Natural killer cell treated with Interleukin-12 subunit alpha and Interleukin-12 subunit beta and Interleukin-15 and Interleukin-18, amount 100 ng/mL, for 72 hours (primary cell): ENCODE data around the gene ITCH. TPM values are rescaled to one million over a fixed set of nuclear protein-coding genes. Genes with fewer than 3 reads are reported as not detected.
"Not testable (repeated sequence)": the region's sequence is repeated elsewhere in the genome, so short reads cannot be mapped to it uniquely, and the experiment has no call there.

Experiments used
- ATAC-seq, 2 donors: fragments of 150-1000 bp; cut with Tn5 transposase in 1 of 2; sonication (Bioruptor Pico), chemical (Tn5 transposase) in 1 of 2; 2 replicates each; pipeline ENCODE4 v1.10.0; 2021
- DNase-seq: peaks from one replicate; pipeline ENCODE4 v3.0.0; 2022; ENCODE audit warnings: low spot score
- H3K27ac Mint-ChIP-seq, 2 donors: 1 replicate in 1 of 2; 2 replicates in 1 of 2; pipeline ENCODE4 v1.8.0; 2022; ENCODE audit warnings: mixed read lengths in 2 of 2, mild to moderate bottlenecking in 1 of 2, moderate library complexity in 1 of 2
- H3K27me3 Mint-ChIP-seq, 2 donors: 1 replicate in 1 of 2; 2 replicates in 1 of 2; pipeline ENCODE4 v1.8.0; 2022; ENCODE audit warnings: mixed read lengths in 2 of 2
- H3K36me3 Mint-ChIP-seq: one replicate; pipeline ENCODE4 v1.8.0; 2022; ENCODE audit warnings: mixed read lengths
- H3K4me1 Mint-ChIP-seq, 2 donors: 1 replicate in 1 of 2; 2 replicates in 1 of 2; pipeline ENCODE4 v1.8.0; 2022; ENCODE audit warnings: low read depth in 2 of 2, mixed read lengths in 2 of 2, mild to moderate bottlenecking in 1 of 2
- H3K4me3 Mint-ChIP-seq: one replicate; pipeline ENCODE4 v1.8.0; 2022; ENCODE audit warnings: mixed read lengths
- H3K9me3 Mint-ChIP-seq: 2 replicates; pipeline ENCODE4 v1.8.0; 2022; ENCODE audit warnings: mixed read lengths
- total RNA-seq, 2 donors: library from RNA; stranded (reverse); gene quantifications; one replicate each; pipeline ENCODE4 v1.2.3, GENCODE V29; 2022

ITCH gene
- total RNA-seq, 2 donors from 2014 or later = 79.5 to 83.6 TPM

DNA sequence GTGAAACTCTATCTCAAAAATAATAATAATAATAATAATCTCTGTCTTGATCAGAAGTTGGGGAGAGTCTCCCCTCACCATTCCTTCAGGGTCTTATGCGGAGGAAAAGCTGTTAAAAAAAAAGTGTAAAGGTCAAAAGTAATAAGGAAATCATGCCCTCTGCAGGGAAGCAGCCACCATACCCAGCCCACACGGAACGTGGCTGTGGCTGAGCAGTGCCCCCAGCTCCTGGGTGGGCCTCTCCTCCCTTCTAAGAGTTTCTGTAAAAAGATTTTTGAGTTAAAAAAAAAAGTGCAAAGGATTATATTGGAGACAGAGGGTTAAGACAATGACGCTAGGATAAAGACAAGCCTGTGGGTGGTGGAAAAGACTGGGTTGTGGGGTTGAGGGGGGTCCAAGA, 29.3 kb upstream of the ITCH start:
- Mint-ChIP-seq H3K36me3 (no peaks in the 10 kb centered on the region), H3K9me3 (no peaks in the 10 kb centered on the region), H3K4me3 (no peak overlapping the region), H3K27ac (no peak overlapping the region), H3K27me3 (no peaks in the 10 kb centered on the region), H3K4me1 (peaks cover 19% of the 10 kb centered on the region in 2 donors)
- no peak for DNase-seq
- no peak for ATAC-seq

DNA sequence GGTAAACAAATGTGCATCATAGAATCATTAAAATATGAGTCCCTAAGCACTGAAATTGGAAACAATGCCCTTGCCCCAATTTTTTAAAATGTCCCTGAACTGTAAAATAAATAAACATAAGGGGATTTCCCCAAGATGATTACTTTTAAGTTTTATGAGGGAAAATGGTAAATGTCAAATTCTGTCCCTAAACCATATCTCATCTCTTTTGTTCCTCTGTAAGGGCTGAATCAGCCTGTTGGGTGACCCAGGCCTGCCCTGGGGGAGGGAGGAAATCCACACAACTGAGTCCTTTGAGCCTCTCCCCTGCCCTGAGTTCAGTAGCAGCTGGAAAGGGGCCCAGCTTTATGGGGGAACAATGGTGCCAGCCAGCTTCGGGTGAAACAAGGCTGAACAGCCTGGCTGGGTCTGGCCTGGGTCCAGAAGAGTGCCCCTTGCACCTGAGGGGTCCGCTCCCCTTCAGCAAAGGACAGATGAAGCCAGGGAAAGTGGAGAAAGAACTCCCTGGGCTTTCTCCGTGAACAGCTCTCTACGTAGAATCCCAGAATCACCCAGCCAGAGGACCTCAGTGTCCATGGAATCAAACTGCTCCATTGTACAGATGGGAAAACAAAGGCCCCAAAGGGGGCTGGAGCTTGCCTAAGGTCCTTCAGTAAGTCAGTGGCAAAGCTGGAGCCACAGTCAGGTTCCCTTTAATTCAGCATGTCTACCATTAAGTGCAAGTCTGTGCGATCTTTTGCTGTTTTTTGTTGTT, 28.2 kb upstream of the ITCH start:
- H3K4me3 Mint-ChIP-seq = no peak overlapping the region
- H3K36me3 Mint-ChIP-seq = no peaks in the 10 kb centered on the region
- H3K4me1 Mint-ChIP-seq = peaks cover 20% of the 10 kb centered on the region in 2 donors
- no peaks in the 10 kb centered on the region for H3K27me3 Mint-ChIP-seq
- H3K27ac Mint-ChIP-seq = peak overlapping the region in 1 of 2 donors; percentile 4
- H3K9me3 Mint-ChIP-seq = no peaks in the 10 kb centered on the region
- no peak for ATAC-seq
- no peak for DNase-seq

DNA sequence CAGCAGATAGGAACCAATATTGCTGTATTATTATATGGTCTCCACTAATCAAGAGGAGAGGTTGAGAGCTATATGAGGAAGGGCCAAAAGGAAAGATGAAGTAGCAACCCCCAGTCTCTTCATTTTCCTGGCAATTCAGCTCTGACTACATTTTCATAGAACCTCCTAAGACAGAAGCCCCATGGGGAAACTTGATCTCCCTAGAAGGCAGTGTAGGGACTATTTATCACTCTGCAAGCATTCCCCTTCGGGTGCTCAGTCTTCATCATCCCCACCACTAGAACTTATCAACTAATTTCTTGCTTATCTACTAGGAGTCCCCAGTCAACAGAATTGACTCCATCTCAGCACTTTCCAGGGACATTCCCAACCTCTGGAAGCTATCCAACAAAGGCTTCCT, 25.5 kb upstream of the ITCH start:
- H3K4me1 Mint-ChIP-seq = peaks cover 24% of the 10 kb centered on the region in 2 donors
- no peaks in the 10 kb centered on the region for H3K27me3 Mint-ChIP-seq
- no peaks in the 10 kb centered on the region for H3K36me3 Mint-ChIP-seq
- H3K9me3 Mint-ChIP-seq = no peaks in the 10 kb centered on the region
- H3K4me3 Mint-ChIP-seq = peak overlapping the region; percentile 70
- no peak for ATAC-seq
- no peak for DNase-seq
- H3K27ac Mint-ChIP-seq = peak overlapping the region in 1 of 2 donors; percentile 60

DNA sequence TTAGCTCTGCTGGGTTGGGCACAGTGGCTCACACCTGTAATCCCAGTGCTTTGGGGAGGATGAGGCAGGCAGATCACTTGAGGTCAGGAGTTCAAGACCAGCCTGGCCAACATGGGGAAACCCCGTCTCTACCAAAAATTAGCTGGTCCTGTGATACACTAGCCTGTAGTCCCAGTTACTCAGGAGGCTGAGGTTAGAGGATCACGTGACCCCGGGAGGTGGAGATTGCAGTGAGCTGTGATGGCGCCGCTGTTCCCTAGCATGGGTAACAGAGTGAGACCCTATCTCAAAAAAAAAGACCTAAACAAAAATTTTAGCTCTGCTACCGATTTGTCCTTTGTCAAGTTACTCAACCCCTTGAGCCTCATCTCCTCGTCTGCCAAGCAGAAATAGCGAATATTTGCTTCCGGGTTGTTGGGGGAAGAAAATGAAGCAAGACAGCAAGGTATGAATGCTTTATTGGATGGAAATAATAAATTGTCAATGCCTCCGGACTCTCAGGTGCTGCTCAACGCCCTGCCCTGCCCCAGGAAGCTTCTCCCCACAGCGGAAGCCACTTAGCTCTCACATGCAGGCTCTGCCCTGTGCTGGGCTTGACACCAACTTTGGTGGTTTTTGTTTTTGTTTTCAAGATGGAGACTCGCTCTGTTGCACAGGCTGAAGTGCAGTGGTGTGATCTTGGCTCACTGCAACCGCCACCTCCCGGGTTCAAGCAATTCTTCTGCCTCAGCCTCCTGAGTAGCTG, 24.9 kb upstream of the ITCH start:
- ATAC-seq = peak; percentile 78 to 79
- Mint-ChIP-seq H3K9me3 (no peaks in the 10 kb centered on the region), H3K4me1 (peaks cover 24% of the 10 kb centered on the region in 2 donors), H3K36me3 (no peaks in the 10 kb centered on the region), H3K27ac (peak overlapping the region; percentile 60 to 78), H3K27me3 (no peaks in the 10 kb centered on the region), H3K4me3 (peak overlapping the region; percentile 70)
- peak; percentile 64 for DNase-seq

DNA sequence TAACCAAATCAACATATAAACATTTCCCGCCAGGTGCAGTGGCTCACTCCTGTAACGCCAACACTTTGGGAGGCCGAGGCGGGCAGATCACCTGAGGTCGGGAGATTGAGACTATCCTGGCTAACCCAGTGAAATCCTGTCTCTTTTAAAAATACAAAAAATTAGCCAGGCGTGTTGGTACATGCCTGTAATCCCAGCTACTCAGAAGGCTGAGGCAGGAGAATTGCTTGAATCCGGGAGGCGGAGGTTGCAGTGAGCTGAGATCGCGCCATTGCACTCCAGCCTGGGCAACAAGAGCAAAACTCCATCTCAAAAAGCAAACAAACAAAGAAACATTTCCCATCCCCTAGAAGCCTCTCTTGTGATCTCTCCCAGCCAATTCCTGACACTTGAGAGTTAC, 22.3 kb upstream of the ITCH start:
- not testable (repeated sequence) for H3K27ac Mint-ChIP-seq, H3K36me3 Mint-ChIP-seq, H3K27me3 Mint-ChIP-seq, H3K9me3 Mint-ChIP-seq, H3K4me3 Mint-ChIP-seq, DNase-seq, ATAC-seq
- peaks cover 18 to 24% of the 10 kb centered on the region in 2 donors for H3K4me1 Mint-ChIP-seq

DNA sequence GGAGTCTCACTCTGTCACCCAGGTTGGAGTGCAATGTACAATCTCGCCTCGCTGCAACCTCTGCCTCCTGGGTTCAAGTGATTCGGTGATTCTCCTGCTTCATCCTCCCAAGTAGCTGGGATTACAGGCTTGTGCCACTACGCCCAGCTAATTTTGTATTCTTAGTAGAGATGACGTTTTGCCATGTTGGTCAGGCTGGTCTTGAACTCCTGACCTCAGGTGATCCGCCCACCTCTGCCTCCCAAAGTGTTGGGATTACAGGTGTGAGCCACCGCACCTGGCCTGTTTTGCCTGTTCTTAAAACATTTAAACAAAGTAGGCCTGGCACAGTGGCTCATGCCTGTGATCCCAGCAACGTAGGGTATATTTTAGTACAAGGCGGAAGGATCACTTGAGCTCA, 21.9 kb upstream of the ITCH start:
- not testable (repeated sequence) for H3K36me3 Mint-ChIP-seq, ATAC-seq, H3K27ac Mint-ChIP-seq, DNase-seq, H3K27me3 Mint-ChIP-seq, H3K9me3 Mint-ChIP-seq, H3K4me3 Mint-ChIP-seq
- peaks cover 15 to 20% of the 10 kb centered on the region in 2 donors for H3K4me1 Mint-ChIP-seq

DNA sequence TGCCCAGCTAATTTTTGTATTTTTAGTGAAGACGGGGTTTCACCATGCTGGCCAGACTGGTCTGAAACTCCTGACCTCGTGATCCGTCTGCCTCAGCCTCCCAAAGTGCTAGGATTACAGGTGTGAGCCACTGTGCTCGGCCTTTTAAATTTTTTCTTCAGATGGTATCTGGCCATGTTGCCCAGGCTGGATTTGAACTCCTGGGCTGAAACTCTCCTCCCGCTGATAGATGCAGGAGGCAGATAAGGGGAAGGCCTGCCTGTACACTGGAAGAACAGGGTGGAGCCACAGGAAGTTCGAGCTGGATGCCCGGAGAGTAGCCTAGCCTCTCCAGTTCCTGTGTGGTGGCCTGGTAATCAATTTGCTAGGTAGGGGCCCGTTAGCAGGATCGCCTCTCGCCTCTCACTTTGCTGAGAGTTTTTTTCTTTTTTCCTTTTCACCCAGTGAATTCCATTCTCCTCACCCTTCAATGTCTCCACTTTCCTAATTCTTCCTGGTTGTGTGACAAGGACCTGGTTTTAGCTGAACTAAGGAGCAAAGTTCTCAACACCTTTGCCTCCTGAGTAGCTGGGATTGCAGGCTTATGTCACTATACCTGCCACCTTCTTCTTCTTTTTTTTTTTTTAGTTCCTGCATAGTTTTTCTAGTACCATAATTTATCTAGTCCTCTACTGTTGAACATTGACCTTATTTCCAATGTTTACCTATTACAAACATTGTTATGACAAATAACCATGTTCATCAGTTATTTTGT, 19.4 kb upstream of the ITCH start:
- peaks cover 4 to 5% of the 10 kb centered on the region in 2 donors for H3K4me1 Mint-ChIP-seq
- ATAC-seq = no peak

DNA sequence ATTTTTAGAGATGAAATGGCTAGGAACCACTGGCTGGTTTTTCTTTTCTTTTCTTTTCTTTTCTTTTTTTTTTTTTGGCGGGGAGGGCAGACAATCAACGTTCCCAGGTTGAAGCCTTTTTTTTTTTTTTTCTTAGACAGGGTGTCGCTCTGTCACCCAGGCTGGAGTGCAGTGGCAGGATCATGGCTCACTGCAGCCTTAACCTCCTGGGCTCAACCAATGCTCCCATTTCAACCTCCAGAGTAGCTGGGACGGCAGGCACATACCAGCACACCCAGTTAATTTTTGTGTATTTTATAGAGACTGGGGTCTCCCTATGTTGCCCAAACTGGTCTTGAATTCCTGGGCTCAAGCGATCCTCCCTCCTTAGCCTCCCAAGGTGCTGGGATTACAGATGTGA, 18.8 kb upstream of the ITCH start:
- ATAC-seq (no peak), DNase-seq (no peak)
- H3K36me3 Mint-ChIP-seq = no peaks in the 10 kb centered on the region
- H3K4me1 Mint-ChIP-seq = peaks cover 4 to 5% of the 10 kb centered on the region in 2 donors
- H3K9me3 Mint-ChIP-seq = no peaks in the 10 kb centered on the region
- H3K27ac Mint-ChIP-seq = no peak overlapping the region
- no peak overlapping the region for H3K4me3 Mint-ChIP-seq
- H3K27me3 Mint-ChIP-seq = no peaks in the 10 kb centered on the region

More for the DNA sequence above, 19.4 kb upstream of the ITCH start:
- H3K27me3 Mint-ChIP-seq = no peaks in the 10 kb centered on the region
- no peak overlapping the region for H3K27ac Mint-ChIP-seq
- no peaks in the 10 kb centered on the region for H3K9me3 Mint-ChIP-seq
- H3K4me3 Mint-ChIP-seq = no peak overlapping the region
- H3K36me3 Mint-ChIP-seq = no peaks in the 10 kb centered on the region
- no peak for DNase-seq

DNA sequence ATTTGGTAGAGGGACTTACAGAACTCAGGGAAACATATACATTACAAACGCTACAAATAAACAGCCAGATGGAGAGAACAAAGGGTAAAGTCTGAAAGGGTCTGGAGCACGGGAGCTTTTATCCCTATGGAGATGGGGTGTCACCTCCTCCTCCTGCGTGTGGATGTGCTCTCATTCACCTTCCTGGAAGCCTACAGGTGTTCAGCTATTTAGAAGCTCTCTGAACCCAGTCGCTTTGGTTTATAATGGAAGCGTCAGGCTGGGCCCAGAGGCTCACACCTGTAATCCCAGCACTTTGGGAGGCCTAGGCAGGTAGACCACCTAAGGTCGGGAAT, 17.7 kb upstream of the ITCH start:
- no peaks in the 10 kb centered on the region for H3K27me3 Mint-ChIP-seq
- DNase-seq = no peak
- H3K36me3 Mint-ChIP-seq = no peaks in the 10 kb centered on the region
- H3K4me1 Mint-ChIP-seq = peaks cover 6 to 8% of the 10 kb centered on the region in 2 donors
- H3K4me3 Mint-ChIP-seq = no peak overlapping the region
- no peaks in the 10 kb centered on the region for H3K9me3 Mint-ChIP-seq
- ATAC-seq = no peak
- H3K27ac Mint-ChIP-seq = no peak overlapping the region

DNA sequence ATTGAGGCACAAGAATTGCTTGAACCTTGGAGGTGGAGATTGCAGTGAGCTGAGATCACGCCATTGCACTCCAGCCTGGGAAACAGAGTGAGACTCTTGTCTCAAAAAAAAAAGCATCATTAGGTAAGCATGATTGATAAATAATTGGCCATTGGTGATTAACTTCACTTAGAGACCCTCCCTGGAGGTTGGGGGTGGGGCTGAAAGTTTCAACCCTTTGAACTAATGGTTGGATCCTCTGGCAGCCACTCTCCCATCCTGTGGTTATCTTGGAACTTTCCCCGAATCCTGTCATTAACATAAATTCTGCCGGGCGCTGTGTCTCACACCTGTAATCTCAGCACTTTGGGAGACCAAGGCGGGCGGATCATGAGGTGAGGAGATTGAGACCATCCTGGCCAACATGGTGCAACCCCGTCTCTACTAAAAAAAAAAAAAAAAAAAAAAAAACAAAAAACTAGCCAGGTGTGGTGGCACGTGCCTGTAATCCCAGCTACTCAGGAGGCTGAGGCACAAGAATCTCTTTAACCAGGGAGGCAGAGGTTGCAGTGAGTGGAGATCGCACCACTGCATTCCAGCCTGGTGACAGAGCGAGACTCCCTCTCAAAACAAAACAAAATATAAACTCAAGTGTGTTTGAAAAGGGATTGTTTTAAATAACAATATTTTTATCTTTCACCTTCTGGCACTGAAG, 17.1 kb upstream of the ITCH start:
- H3K27ac Mint-ChIP-seq, H3K9me3 Mint-ChIP-seq, ATAC-seq, DNase-seq, H3K4me3 Mint-ChIP-seq, H3K27me3 Mint-ChIP-seq, H3K36me3 Mint-ChIP-seq: not testable (repeated sequence)
- peaks cover 6 to 11% of the 10 kb centered on the region in 2 donors for H3K4me1 Mint-ChIP-seq

DNA sequence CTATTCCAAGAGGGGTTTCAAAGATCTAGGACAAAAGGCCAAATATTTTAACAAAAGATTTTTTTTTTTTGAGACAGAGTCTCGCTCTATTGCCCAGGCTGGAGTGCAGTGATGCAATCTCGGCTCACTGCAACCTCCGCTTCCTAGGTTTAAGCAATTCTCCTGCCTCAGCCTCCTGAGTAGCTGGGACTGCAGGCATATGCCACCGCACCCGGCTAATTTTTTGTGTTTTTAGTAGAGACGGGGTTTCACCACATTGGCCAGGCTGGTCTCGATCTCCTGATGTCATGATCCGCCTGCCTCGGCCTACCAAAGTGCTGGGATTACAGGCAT, 16.6 kb upstream of the ITCH start:
- not testable (repeated sequence) for H3K9me3 Mint-ChIP-seq, H3K27me3 Mint-ChIP-seq, DNase-seq, H3K36me3 Mint-ChIP-seq, H3K27ac Mint-ChIP-seq, ATAC-seq, H3K4me3 Mint-ChIP-seq
- H3K4me1 Mint-ChIP-seq = peaks cover 6 to 11% of the 10 kb centered on the region in 2 donors

DNA sequence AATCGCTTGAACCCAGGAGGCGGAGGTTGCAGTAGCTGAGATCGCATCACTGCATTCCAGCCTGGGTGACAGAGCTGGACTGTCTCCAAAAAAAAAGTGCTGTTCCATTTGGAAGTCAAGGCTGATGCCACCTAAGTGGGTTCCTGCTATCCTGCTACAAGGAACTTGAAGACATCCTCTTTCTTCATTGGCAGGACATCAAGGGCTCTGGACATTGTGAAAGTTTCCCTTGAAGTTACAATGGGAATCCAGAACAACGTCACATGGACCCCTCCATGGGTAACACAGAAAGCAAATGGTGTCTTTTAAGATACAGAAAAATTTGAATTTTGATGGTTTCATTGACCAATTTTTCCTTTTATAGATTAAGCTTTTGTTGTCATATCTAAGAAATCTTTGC, 15.5 kb upstream of the ITCH start:
- Mint-ChIP-seq H3K27me3 (no peaks in the 10 kb centered on the region), H3K9me3 (no peaks in the 10 kb centered on the region), H3K36me3 (no peaks in the 10 kb centered on the region), H3K4me1 (peaks cover 6 to 11% of the 10 kb centered on the region in 2 donors), H3K4me3 (no peak overlapping the region), H3K27ac (no peak overlapping the region)
- ATAC-seq (no peak), DNase-seq (no peak)

DNA sequence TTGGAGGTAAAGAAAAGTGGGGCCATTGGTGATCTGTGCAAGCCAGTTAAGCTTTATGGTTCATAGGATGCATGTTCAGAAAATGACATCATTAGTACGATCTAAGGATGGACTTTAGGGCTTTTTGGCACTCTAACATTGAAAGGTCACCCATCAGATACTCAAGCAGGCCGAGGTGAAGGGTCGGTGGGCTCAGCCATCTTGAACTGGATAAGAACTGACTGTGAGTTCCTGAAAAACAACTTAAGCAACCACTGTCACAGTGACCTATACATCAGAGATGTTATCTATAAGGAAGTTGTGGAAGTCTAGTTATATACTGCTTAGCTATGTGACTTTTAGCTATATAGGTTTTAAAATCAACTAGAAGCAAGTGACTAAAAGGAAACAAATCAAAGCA, 13.0 kb upstream of the ITCH start:
- Mint-ChIP-seq H3K36me3 (no peaks in the 10 kb centered on the region), H3K27me3 (no peaks in the 10 kb centered on the region), H3K4me3 (no peak overlapping the region), H3K27ac (no peak overlapping the region), H3K9me3 (no peaks in the 10 kb centered on the region), H3K4me1 (peaks cover 6 to 11% of the 10 kb centered on the region in 2 donors)
- ATAC-seq (peak in 1 of 2 donors; percentile 64), DNase-seq (no peak)
